ENCODE results near the gene OR11A1. TPM values are rescaled to one million over a fixed set of nuclear protein-coding genes. Genes with fewer than 3 reads are reported as not detected.

The OR11A1 gene
- total and polyA plus RNA-seq, 4 experiments from 2014 or later = not detected

- intact Hi-C loops (cut with micrococcal nuclease) = no loop called here
- peaks cover 8 to 9% of the 10 kb centered on the region in 2 donors for H3K27me3 Mint-ChIP-seq
- H3K4me1 Mint-ChIP-seq = no peaks in the 10 kb centered on the region
- no peaks in the 10 kb centered on the region for H3K4me1 ChIP-seq (ENCODE audit: insufficient read depth, low read length)
- H3K36me3 Mint-ChIP-seq = no peaks in the 10 kb centered on the region
- CTCF ChIA-PET (ENCODE audit: partially characterized antibody) = no interaction called here
- no peak for DNase-seq
- H3K27ac ChIP-seq (ENCODE audit: low read depth, low read length) = no peak overlapping the region
- no peaks in the 10 kb centered on the region for H3K36me3 ChIP-seq (ENCODE audit: insufficient read depth, low read length)
- no peaks in the 10 kb centered on the region for H3K9me3 ChIP-seq (ENCODE audit: control insufficient read depth in 1 of 2, low read length in 2 of 2)
- H3K27ac Mint-ChIP-seq = peak overlapping the region in 1 of 7 donors; percentile 0
- H3K4me3 Mint-ChIP-seq = no peak overlapping the region
- POLR2A ChIA-PET (ENCODE audit: partially characterized antibody) = no interaction called here
- no peak overlapping the region for H3K4me3 ChIP-seq (ENCODE audit: low read length in 2 of 2)
- no peaks in the 10 kb centered on the region for H3K27me3 ChIP-seq (ENCODE audit: insufficient read depth, low read length)
- peaks cover 0 to 5% (median 2%) of the 10 kb centered on the region in 8 donors for H3K9me3 Mint-ChIP-seq
Measured at GRCh38 chr6:29478740-29479139, 21.9 kb upstream of the OR11A1 start.

GRCh38 chr6:29477923-29478450 lies 21.1 kb upstream of the OR11A1 start:
- Histone ChIP-seq H3K4me3 (ENCODE audit: low read length in 2 of 2) (no peak overlapping the region), H3K27ac (ENCODE audit: low read depth, low read length) (no peak overlapping the region), H3K36me3 (ENCODE audit: insufficient read depth, low read length) (no peaks in the 10 kb centered on the region), H3K4me1 (ENCODE audit: insufficient read depth, low read length) (no peaks in the 10 kb centered on the region), H3K9me3 (ENCODE audit: control insufficient read depth in 1 of 2, low read length in 2 of 2) (no peaks in the 10 kb centered on the region), H3K27me3 (ENCODE audit: insufficient read depth, low read length) (no peaks in the 10 kb centered on the region)
- peaks cover 0 to 10% (median 2%) of the 10 kb centered on the region in 8 donors for H3K9me3 Mint-ChIP-seq
- DNase-seq = no peak
- no peak overlapping the region for H3K4me3 Mint-ChIP-seq
- H3K27me3 Mint-ChIP-seq = peaks cover 7 to 8% of the 10 kb centered on the region in 2 donors
- H3K27ac Mint-ChIP-seq = no peak overlapping the region
- H3K4me1 Mint-ChIP-seq = no peaks in the 10 kb centered on the region
- CTCF ChIA-PET (ENCODE audit: partially characterized antibody) = interaction anchor here (1.5 kb wide), 1 partner anchor 175 kb away, joined by 4 read pairs; no protein-coding TSS in a partner anchor
- no peaks in the 10 kb centered on the region for H3K36me3 Mint-ChIP-seq
- POLR2A ChIA-PET (ENCODE audit: partially characterized antibody) = no interaction called here
- intact Hi-C loops (cut with micrococcal nuclease) = no loop called here

- Mint-ChIP-seq H3K27me3 (peaks cover 8 to 17% of the 10 kb centered on the region in 2 donors), H3K36me3 (no peaks in the 10 kb centered on the region), H3K4me3 (no peak overlapping the region), H3K9me3 (peaks cover 0 to 6% (median 0%) of the 10 kb centered on the region in 8 donors), H3K27ac (no peak overlapping the region), H3K4me1 (no peaks in the 10 kb centered on the region)
- no peak for DNase-seq
- ChIA-PET CTCF (ENCODE audit: partially characterized antibody) (no interaction called here), POLR2A (ENCODE audit: partially characterized antibody) (no interaction called here)
- H3K36me3 ChIP-seq (ENCODE audit: insufficient read depth, low read length) = no peaks in the 10 kb centered on the region
- no peaks in the 10 kb centered on the region for H3K9me3 ChIP-seq (ENCODE audit: control insufficient read depth in 1 of 2, low read length in 2 of 2)
- no peak overlapping the region for H3K4me3 ChIP-seq (ENCODE audit: low read length in 2 of 2)
- no peaks in the 10 kb centered on the region for H3K27me3 ChIP-seq (ENCODE audit: insufficient read depth, low read length)
- H3K4me1 ChIP-seq (ENCODE audit: insufficient read depth, low read length) = no peaks in the 10 kb centered on the region
- no peak overlapping the region for H3K27ac ChIP-seq (ENCODE audit: low read depth, low read length)
- intact Hi-C loops (cut with micrococcal nuclease) = no loop called here
Measured at GRCh38 chr6:29474996-29475395, 18.1 kb upstream of the OR11A1 start.

- intact Hi-C loops (cut with micrococcal nuclease) = no loop called here
- peaks cover 15 to 23% of the 10 kb centered on the region in 2 donors for H3K27me3 Mint-ChIP-seq
- no peaks in the 10 kb centered on the region for H3K27me3 ChIP-seq (ENCODE audit: insufficient read depth, low read length)
- no peaks in the 10 kb centered on the region for H3K4me1 ChIP-seq (ENCODE audit: insufficient read depth, low read length)
- H3K36me3 Mint-ChIP-seq = no peaks in the 10 kb centered on the region
- no peaks in the 10 kb centered on the region for H3K9me3 ChIP-seq (ENCODE audit: control insufficient read depth in 1 of 2, low read length in 2 of 2)
- DNase-seq = no peak
- H3K27ac ChIP-seq (ENCODE audit: low read depth, low read length) = no peak overlapping the region
- ChIA-PET POLR2A (ENCODE audit: partially characterized antibody) (no interaction called here), CTCF (ENCODE audit: partially characterized antibody) (no interaction called here)
- H3K4me3 ChIP-seq (ENCODE audit: low read length in 2 of 2) = no peak overlapping the region
- no peaks in the 10 kb centered on the region for H3K9me3 Mint-ChIP-seq
- H3K4me3 Mint-ChIP-seq = no peak overlapping the region
- H3K36me3 ChIP-seq (ENCODE audit: insufficient read depth, low read length) = no peaks in the 10 kb centered on the region
- H3K4me1 Mint-ChIP-seq = no peaks in the 10 kb centered on the region
- H3K27ac Mint-ChIP-seq = no peak overlapping the region
Measured at GRCh38 chr6:29466241-29466640, 9.4 kb upstream of the OR11A1 start.

GRCh38 chr6:29465801-29466200 lies 8.9 kb upstream of the OR11A1 start:
- Histone ChIP-seq H3K9me3 (ENCODE audit: control insufficient read depth in 1 of 2, low read length in 2 of 2) (no peaks in the 10 kb centered on the region), H3K4me3 (ENCODE audit: low read length in 2 of 2) (no peak overlapping the region), H3K27me3 (ENCODE audit: insufficient read depth, low read length) (no peaks in the 10 kb centered on the region), H3K4me1 (ENCODE audit: insufficient read depth, low read length) (no peaks in the 10 kb centered on the region), H3K27ac (ENCODE audit: low read depth, low read length) (no peak overlapping the region), H3K36me3 (ENCODE audit: insufficient read depth, low read length) (no peaks in the 10 kb centered on the region)
- Mint-ChIP-seq H3K27me3 (peaks cover 15 to 21% of the 10 kb centered on the region in 2 donors), H3K36me3 (no peaks in the 10 kb centered on the region), H3K4me1 (no peaks in the 10 kb centered on the region), H3K4me3 (no peak overlapping the region), H3K27ac (no peak overlapping the region), H3K9me3 (no peaks in the 10 kb centered on the region)
- intact Hi-C loops (cut with micrococcal nuclease) = no loop called here
- no peak for DNase-seq
- POLR2A ChIA-PET (ENCODE audit: partially characterized antibody) = no interaction called here
- CTCF ChIA-PET (ENCODE audit: partially characterized antibody) = no interaction called here

- H3K27ac Mint-ChIP-seq = no peak overlapping the region
- H3K36me3 ChIP-seq (ENCODE audit: insufficient read depth, low read length) = no peaks in the 10 kb centered on the region
- H3K4me3 ChIP-seq (ENCODE audit: low read length in 2 of 2) = no peak overlapping the region
- no peaks in the 10 kb centered on the region for H3K4me1 Mint-ChIP-seq
- no peak overlapping the region for H3K4me3 Mint-ChIP-seq
- intact Hi-C loops (cut with micrococcal nuclease) = no loop called here
- no peaks in the 10 kb centered on the region for H3K27me3 ChIP-seq (ENCODE audit: insufficient read depth, low read length)
- H3K9me3 ChIP-seq (ENCODE audit: control insufficient read depth in 1 of 2, low read length in 2 of 2) = no peaks in the 10 kb centered on the region
- no peaks in the 10 kb centered on the region for H3K4me1 ChIP-seq (ENCODE audit: insufficient read depth, low read length)
- ChIA-PET CTCF (ENCODE audit: partially characterized antibody) (no interaction called here), POLR2A (ENCODE audit: partially characterized antibody) (no interaction called here)
- DNase-seq = no peak
- no peaks in the 10 kb centered on the region for H3K36me3 Mint-ChIP-seq
- no peaks in the 10 kb centered on the region for H3K9me3 Mint-ChIP-seq
- H3K27me3 Mint-ChIP-seq = peaks cover 15 to 21% of the 10 kb centered on the region in 2 donors
- no peak overlapping the region for H3K27ac ChIP-seq (ENCODE audit: low read depth, low read length)
Measured at GRCh38 chr6:29465279-29465678, 8.4 kb upstream of the OR11A1 start.

- Histone ChIP-seq H3K9me3 (ENCODE audit: control insufficient read depth in 1 of 2, low read length in 2 of 2) (no peaks in the 10 kb centered on the region), H3K4me1 (ENCODE audit: insufficient read depth, low read length) (no peaks in the 10 kb centered on the region), H3K27ac (ENCODE audit: low read depth, low read length) (no peak overlapping the region), H3K36me3 (ENCODE audit: insufficient read depth, low read length) (no peaks in the 10 kb centered on the region), H3K27me3 (ENCODE audit: insufficient read depth, low read length) (no peaks in the 10 kb centered on the region), H3K4me3 (ENCODE audit: low read length in 2 of 2) (no peak overlapping the region)
- H3K36me3 Mint-ChIP-seq = no peaks in the 10 kb centered on the region
- H3K27ac Mint-ChIP-seq = no peak overlapping the region
- ChIA-PET POLR2A (ENCODE audit: partially characterized antibody) (no interaction called here), CTCF (ENCODE audit: partially characterized antibody) (no interaction called here)
- H3K27me3 Mint-ChIP-seq = peaks cover 13 to 18% of the 10 kb centered on the region in 2 donors
- no peak overlapping the region for H3K4me3 Mint-ChIP-seq
- no peaks in the 10 kb centered on the region for H3K4me1 Mint-ChIP-seq
- intact Hi-C loops (cut with micrococcal nuclease) = no loop called here
- DNase-seq = no peak
- no peaks in the 10 kb centered on the region for H3K9me3 Mint-ChIP-seq
Measured at GRCh38 chr6:29462022-29462421, 5.2 kb upstream of the OR11A1 start.

Measured in CD4-positive, alpha-beta memory T cell (primary cell).